C1 segment of cervical spinal cord (tissue), 14 donors: Measurements from ENCODE around the gene HNRNPA2B1.
"Not testable (repeated sequence)": the region's sequence is repeated elsewhere in the genome, so short reads cannot be mapped to it uniquely, and the experiment has no call there.

Experiments used
- DNase-seq, 14 donors: peaks; one replicate each; lab custom pipeline; 2025; lab: John Stamatoyannopoulos, UW

Gene HNRNPA2B1

GRCh38 chr7:26166684-26167266 is 33.8 kb downstream of the HNRNPA2B1 start:
- DNase-seq: no peak

GRCh38 chr7:26165950-26166683 is 34.4 kb downstream of the HNRNPA2B1 start:
- no peak for DNase-seq

DNA sequence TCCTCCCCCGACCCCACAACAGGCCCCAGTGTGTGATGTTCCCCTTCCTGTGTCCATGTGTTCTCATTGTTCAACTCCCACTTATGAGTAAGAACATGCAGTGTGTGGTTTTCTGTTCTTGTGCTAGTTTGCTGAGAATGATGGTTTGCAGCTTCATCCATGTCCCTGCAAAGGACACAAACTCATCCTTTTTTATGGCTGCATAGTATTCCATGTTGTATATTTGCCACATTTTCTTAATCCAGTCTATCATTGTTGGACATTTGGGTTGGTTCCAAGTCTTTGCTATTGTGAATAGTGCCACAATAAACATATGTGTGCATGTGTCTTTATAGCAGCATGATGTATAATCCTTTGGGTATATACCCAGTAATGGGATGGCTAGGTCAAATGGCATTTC is 36.7 kb downstream of the HNRNPA2B1 start:
- not testable (repeated sequence) for DNase-seq

DNA sequence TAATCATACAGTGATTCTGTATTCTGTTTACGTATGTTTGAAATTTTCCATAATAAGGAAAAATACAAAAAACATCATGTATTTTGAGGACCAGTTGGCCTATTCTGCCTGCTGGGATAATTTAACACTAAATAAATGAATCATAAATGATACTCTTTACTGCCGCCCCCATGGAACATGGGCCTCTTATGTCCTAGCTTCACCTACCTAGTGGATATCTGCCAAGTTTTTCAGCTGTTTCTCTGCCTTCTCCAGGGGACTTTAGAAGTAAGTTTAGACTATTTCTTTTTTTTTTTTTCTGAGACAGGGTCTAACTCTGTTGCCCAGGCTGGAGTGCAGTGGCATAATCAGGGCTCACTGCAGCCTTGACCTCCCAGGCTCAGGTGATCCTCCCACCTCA is 38.1 kb downstream of the HNRNPA2B1 start:
- DNase-seq: no peak

DNA sequence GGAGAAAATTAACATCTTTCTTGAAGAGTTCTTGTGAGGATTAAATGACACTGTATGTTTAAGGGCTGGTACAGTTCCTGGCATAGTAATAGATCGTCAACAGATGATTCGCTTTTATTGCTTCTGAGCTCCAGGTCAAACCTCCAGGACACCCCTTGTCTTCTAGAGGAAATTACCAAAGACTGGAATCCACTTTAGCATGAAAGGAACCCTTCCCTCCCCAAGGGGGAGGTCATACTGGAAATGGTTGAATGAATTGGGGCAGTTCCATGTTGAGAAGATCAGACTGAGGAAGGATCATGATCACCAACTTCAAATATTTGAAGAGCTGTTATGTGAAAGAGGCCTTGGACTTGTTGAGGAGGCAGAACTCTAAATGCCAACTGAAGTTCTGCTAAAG is 39.6 kb downstream of the HNRNPA2B1 start:
- DNase-seq: no peak

- DNase-seq: no peak
Measured at GRCh38 chr7:26159243-26159642, 41.3 kb downstream of the HNRNPA2B1 start.

- no peak for DNase-seq
Measured at GRCh38 chr7:26157520-26158105, 42.9 kb downstream of the HNRNPA2B1 start.

- DNase-seq: no peak
Measured at GRCh38 chr7:26156451-26157420, 43.8 kb downstream of the HNRNPA2B1 start.

DNA sequence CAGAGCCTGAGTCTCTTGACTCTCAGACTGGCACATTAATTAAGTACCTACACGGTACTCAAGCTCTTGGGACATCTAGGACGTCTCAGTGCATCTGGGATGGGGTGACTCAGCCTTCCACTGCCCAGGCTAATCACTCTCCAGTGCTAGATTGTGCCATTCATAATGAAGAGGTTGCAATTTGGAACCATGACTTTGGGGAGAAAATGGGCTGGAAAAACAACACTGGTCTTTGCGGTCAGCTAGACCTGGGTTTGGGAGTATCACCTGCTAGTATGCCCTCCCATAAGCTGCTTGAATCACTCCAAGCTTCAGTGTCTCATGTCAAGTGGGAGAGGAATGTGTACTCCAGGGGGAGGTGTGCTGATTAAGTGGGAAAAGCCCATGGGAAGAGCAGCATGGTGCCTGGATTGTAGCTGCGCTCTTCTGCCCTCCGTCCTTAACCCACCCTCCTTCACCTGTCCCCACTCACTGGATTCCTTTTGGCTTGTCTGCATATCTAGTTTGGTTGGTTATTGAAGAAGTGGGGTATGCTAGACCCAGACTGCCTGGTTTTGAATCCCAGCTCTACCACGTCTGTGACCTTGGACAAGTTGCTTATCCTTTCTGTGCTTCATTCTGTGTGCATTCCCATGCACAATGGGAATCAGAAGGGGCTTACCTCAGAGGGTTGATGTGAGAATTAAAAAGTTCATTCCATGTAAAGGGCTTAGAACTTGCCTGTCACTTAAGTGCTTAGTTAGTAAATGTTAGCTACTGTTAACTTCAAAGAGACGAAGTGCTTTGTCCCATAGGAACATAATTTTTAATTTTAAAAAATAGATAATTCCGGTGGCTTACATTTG is 44.8 kb downstream of the HNRNPA2B1 start:
- no peak for DNase-seq

GRCh38 chr7:26153823-26154783 is 46.4 kb downstream of the HNRNPA2B1 start:
- DNase-seq: peak in 1 of 14 donors; percentile 19

GRCh38 chr7:26153241-26153822 is 47.2 kb downstream of the HNRNPA2B1 start:
- no peak for DNase-seq

DNA sequence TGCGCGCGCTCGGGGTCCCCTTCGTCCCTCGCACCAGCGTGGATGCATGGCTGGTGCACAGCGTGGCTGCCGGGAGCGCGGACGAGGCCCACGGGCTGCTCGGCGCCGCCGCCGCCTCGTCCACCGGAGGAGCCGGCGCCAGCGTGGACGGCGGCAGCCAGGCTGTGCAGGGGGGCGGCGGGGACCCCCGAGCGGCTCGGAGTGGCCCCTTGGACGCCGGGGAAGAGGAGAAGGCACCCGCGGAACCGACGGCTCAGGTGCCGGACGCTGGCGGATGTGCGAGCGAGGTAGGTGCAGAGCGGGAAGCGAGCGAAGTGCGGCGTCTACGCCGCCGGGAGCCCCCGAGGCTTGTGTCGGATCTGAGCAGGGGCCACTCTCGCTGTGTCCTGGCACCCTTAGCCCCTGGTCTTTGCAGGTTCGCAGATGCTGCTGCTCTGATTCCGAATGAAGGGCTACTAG is 47.7 kb downstream of the HNRNPA2B1 start:
- not testable (repeated sequence) for DNase-seq

DNA sequence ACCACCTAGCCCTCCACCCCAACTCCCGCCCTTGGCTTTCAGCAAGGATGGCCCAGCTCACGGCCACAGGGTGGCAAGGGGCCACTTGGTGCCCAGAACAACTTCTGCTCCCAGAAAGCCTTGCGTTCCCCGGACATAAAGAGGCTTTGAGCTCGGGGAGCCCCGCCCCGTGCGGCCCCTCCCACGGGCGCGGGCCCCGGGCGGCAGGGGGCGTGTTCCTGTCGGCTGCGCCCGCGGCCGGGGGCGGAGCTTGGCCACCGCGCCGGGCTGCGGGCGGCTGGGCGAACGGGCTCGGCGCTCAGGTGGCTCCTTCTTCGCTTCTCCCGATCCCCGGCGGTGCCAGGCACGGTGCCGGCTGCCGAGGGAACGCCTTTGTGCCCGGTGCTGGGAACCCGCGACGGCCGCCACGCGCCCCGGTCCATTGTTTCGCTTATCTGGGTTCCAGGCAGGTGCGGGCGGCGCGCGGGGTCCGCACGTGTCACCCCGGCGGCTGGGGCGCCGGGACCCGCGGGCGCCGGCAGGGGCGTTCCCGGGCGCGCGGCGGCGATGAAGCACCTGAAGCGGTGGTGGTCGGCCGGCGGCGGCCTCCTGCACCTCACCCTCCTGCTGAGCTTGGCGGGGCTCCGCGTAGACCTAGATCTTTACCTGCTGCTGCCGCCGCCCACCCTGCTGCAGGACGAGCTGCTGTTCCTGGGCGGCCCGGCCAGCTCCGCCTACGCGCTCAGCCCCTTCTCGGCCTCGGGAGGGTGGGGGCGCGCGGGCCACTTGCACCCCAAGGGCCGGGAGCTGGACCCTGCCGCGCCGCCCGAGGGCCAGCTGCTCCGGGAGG is 48.4 kb downstream of the HNRNPA2B1 start, which contains the start of gene NFE2L3:
NFE2L3 (plus strand) TSS at position 246 of the 829 bp plus-strand sequence; CDS start at position 547, 301 bp downstream.
- DNase-seq: peak in 12 of 14 donors; percentile 37 to 82 (median 67)

DNA sequence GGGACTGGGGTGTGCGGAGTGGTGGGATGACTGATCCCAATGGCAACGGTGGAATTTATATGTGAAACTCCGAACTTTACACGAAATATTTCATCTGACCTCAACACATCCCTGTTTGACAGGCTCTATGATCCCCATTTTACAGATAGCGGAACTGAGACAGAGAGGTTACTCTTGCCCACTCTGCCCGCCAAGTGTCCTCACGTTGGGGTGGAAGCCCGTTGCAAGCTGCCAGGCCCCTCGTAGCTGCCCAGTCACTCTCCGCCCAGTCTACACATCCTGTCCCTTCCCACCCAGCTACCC is 48.9 kb downstream of the HNRNPA2B1 start:
- DNase-seq: no peak

DNA sequence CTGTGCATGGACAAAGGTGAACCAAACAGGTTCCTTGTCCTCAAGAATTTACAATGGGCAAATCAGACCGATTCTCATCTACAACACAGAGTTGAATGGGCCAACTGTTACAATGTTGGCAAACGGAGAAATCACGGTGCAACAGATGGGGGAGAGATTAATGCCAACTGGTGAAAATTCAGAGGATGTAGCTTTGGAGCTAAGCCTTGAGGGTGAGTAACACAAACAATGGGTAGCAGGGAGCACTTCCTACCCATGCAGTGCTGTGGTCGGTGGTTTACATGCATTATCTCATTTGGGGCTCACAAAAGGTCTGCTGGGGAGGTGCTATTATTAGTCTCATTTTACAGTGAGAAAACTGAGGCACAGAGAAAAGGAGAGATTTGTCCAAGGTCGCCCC is 49.5 kb downstream of the HNRNPA2B1 start:
- peak in 1 of 14 donors; percentile 79 for DNase-seq

DNA sequence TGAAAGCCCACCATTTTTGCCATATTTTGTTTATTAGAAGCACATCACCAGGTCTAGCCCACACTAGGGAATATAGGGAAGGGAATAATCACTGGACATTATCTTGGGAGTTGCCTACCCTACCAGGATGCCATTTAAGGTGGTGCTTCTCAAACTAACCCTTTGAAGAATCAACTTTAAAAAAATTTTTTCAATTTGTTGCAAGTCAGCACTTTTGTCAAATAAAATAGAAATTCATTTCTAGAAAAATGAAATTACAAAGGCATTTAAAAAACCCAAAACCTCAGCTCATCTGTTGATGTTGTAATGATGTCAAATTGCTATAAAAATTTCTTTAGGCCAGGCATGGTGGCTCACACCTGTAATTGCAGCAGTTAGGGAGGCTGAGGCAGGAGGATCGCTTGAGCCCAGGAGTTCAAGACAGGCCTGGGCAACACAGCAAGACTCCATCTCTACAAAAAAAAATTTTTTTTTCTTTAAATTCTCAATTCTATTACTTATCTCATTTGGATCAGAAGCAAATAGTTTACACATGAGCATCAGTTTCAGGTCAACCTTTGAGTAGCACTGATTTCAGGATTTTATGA is 51.1 kb downstream of the HNRNPA2B1 start:
- no peak for DNase-seq

GRCh38 chr7:26148307-26148700 is 52.2 kb downstream of the HNRNPA2B1 start:
- not testable (repeated sequence) for DNase-seq
